ENCODE results near the gene CCSER1. TPM values are rescaled to one million over a fixed set of nuclear protein-coding genes. Genes with fewer than 3 reads are reported as not detected.

The CCSER1 gene
- total and polyA plus RNA-seq, 9 donors = 0.21 to 8.3 (median 3.2) TPM

GRCh38 chr4:90215286-90215685 is 88.1 kb downstream of the CCSER1 start:
- H3K36me3 ChIP-seq = no peaks in the 10 kb centered on the region
- no peak overlapping the region for H3K4me3 ChIP-seq
- TF ChIP-seq CTCF (IDR thresholded peaks at IDR 0.05) (no peak), POLR2A (IDR thresholded peaks at IDR 0.05) (no peak), EP300 (IDR thresholded peaks at IDR 0.05) (no peak)
- H3K9me3 ChIP-seq = no peaks in the 10 kb centered on the region
- intact Hi-C loops (cut with DNase I) = no loop called here
- H3K4me1 ChIP-seq (ENCODE audit: insufficient read depth) = no peaks in the 10 kb centered on the region
- H3K27ac ChIP-seq = no peak overlapping the region
- H3K27me3 ChIP-seq = no peaks in the 10 kb centered on the region
- 48 to 69% (median 52%) methylated on average over 1 of the region's 1 CpG for WGBS, 3 donors
- DNase-seq = no peak

- 90 to 94% (median 93%) methylated on average over 3 of the region's 3 CpGs for WGBS, 3 donors
- no peaks in the 10 kb centered on the region for H3K4me1 ChIP-seq (ENCODE audit: insufficient read depth)
- H3K4me3 ChIP-seq = no peak overlapping the region
- H3K36me3 ChIP-seq = no peaks in the 10 kb centered on the region
- H3K9me3 ChIP-seq = no peaks in the 10 kb centered on the region
- no peak for DNase-seq
- TF ChIP-seq POLR2A (IDR thresholded peaks at IDR 0.05) = no peak
- no peak for TF ChIP-seq CTCF (IDR thresholded peaks at IDR 0.05)
- TF ChIP-seq EP300 (IDR thresholded peaks at IDR 0.05) = no peak
- no peaks in the 10 kb centered on the region for H3K27me3 ChIP-seq
- no peak overlapping the region for H3K27ac ChIP-seq
- intact Hi-C loops (cut with DNase I) = no loop called here
These were observed 92.6 kb downstream of the CCSER1 start for GRCh38 chr4:90219822-90220221.

DNA sequence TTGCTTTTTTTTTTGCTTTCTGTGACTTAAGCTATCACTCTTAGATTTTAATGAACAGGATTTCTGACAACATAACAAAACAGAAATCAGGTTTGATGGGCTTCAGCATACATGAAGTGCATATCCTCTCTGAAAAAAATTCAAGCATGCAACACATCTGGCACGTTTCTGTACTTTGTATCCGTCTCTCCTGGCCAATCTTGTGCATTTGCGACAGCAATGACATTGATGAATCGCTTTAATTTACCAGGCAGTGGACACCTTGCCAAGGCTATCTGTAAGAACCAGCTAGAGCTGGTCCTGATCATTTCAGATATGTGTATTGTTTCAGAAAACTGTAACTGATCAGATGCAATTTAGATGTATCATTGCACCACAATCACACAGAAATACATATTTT is 93.3 kb downstream of the CCSER1 start:
- no peak overlapping the region for H3K27ac ChIP-seq
- TF ChIP-seq POLR2A (IDR thresholded peaks at IDR 0.05) = no peak
- no peak for TF ChIP-seq CTCF (IDR thresholded peaks at IDR 0.05)
- TF ChIP-seq EP300 (IDR thresholded peaks at IDR 0.05) = no peak
- H3K9me3 ChIP-seq = no peaks in the 10 kb centered on the region
- WGBS, 3 donors = 72 to 76% (median 72%) methylated on average over 4 of the region's 4 CpGs
- no peaks in the 10 kb centered on the region for H3K36me3 ChIP-seq
- intact Hi-C loops (cut with DNase I) = no loop called here
- H3K4me3 ChIP-seq = no peak overlapping the region
- no peaks in the 10 kb centered on the region for H3K4me1 ChIP-seq (ENCODE audit: insufficient read depth)
- H3K27me3 ChIP-seq = no peaks in the 10 kb centered on the region
- DNase-seq = no peak

GRCh38 chr4:90226734-90227133 is 99.5 kb downstream of the CCSER1 start:
- Histone ChIP-seq H3K9me3 (no peaks in the 10 kb centered on the region), H3K36me3 (no peaks in the 10 kb centered on the region), H3K27ac (no peak overlapping the region), H3K27me3 (no peaks in the 10 kb centered on the region), H3K4me3 (no peak overlapping the region), H3K4me1 (ENCODE audit: insufficient read depth) (no peaks in the 10 kb centered on the region)
- no peak for DNase-seq
- TF ChIP-seq POLR2A (IDR thresholded peaks at IDR 0.05) = no peak
- no peak for TF ChIP-seq CTCF (IDR thresholded peaks at IDR 0.05)
- TF ChIP-seq EP300 (IDR thresholded peaks at IDR 0.05) = no peak
- intact Hi-C loops (cut with DNase I) = no loop called here

DNA sequence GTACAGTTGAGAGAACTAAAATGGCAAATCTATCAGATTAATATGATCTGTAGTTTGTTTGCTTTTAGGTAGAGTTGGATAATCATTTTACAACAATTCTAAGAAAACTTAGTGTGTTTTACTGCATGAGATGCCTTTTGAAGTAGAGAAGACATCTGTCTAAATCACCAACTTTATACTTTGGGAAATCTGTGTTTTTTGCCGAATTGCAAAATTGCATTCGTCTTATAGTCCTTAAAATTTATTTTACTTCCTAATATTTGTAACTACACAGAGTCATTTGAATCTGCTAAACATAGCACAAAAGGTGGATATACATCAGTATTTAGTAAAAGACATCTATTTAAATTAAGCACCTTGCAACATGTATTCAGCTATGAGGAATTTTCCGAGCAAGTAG is 100.0 kb downstream of the CCSER1 start:
- DNase-seq = no peak
- Histone ChIP-seq H3K36me3 (no peaks in the 10 kb centered on the region), H3K27ac (no peak overlapping the region), H3K27me3 (no peaks in the 10 kb centered on the region), H3K9me3 (no peaks in the 10 kb centered on the region), H3K4me1 (ENCODE audit: insufficient read depth) (no peaks in the 10 kb centered on the region), H3K4me3 (no peak overlapping the region)
- 96% methylated on average over 3 of the region's 3 CpGs for WGBS, 3 donors
- intact Hi-C loops (cut with DNase I) = no loop called here
- TF ChIP-seq POLR2A (IDR thresholded peaks at IDR 0.05) (no peak), CTCF (IDR thresholded peaks at IDR 0.05) (no peak), EP300 (IDR thresholded peaks at IDR 0.05) (no peak)
